A673 (cell line): ENCODE measurements around the gene MTMR2. TPM values are rescaled to one million over a fixed set of nuclear protein-coding genes. Genes with fewer than 3 reads are reported as not detected.

Experiments used
- BruUV-seq: library from RNA; stranded (reverse); fragments of 400-500 nt; replicated peaks from 2 replicates; lab custom pipeline; 2021; lab: Mats Ljungman, UMichigan
- CTCF ChIA-PET: fragments of 300-600 bp; sonication (Branson Sonifier 250); formaldehyde crosslinking; loops from one replicate; lab custom pipeline; 2022; ENCODE audit warnings: antibody characterized with exemption; lab: Charles Lee
- POLR2A ChIA-PET: fragments of 300-600 bp; sonication (Branson Sonifier 250); formaldehyde crosslinking; loops from one replicate; lab custom pipeline; 2022; ENCODE audit warnings: antibody characterized with exemption; ENCODE audit not compliant: low non-redundant PET; lab: Charles Lee
- DNase-seq: peaks from one replicate; pipeline ENCODE4 v3.0.0-alpha.2; 2015; ENCODE audit warnings: low spot score
- H3K27ac ChIP-seq: fragments of 200-600 bp; sonication (generic); 2 replicates; pipeline ENCODE4 v1.5.1; 2016; ENCODE audit warnings: mixed run types, low read depth, mild to moderate bottlenecking, mixed read lengths, antibody characterized with exemption, low read length; ENCODE audit not compliant: poor library complexity, severe bottlenecking
- H3K27me3 ChIP-seq: fragments of 200-600 bp; sonication (generic); replicated peaks from 2 replicates; pipeline ENCODE4 v1.6.1; 2017; ENCODE audit warnings: mixed run types, low read depth, mild to moderate bottlenecking, mixed read lengths, antibody characterized with exemption, low read length; ENCODE audit not compliant: insufficient read depth, poor library complexity
- H3K36me3 ChIP-seq: fragments of 200-600 bp; sonication (generic); 2 replicates; pipeline ENCODE4 v1.6.1; 2016; ENCODE audit warnings: mixed run types, mild to moderate bottlenecking, mixed read lengths, antibody characterized with exemption, low read length; ENCODE audit not compliant: insufficient read depth, poor library complexity, severe bottlenecking
- H3K4me1 ChIP-seq: fragments of 200-600 bp; sonication (generic); 2 replicates; pipeline ENCODE4 v1.6.1; 2017; ENCODE audit warnings: mixed run types, mild to moderate bottlenecking, mixed read lengths, antibody characterized with exemption, low read length; ENCODE audit not compliant: insufficient read depth, poor library complexity, severe bottlenecking
- H3K4me3 ChIP-seq: fragments of 200-600 bp; sonication (generic); 2 replicates; pipeline ENCODE4 v1.5.1; 2016; ENCODE audit warnings: low read depth, mixed run types, mild to moderate bottlenecking, mixed read lengths, low read length; ENCODE audit not compliant: poor library complexity, severe bottlenecking
- H3K9me3 ChIP-seq: fragments of 200-600 bp; sonication (generic); 2 replicates; pipeline ENCODE4 v1.6.1; 2016; ENCODE audit warnings: mixed run types, low read depth, mild to moderate bottlenecking, mixed read lengths, antibody characterized with exemption, low read length; ENCODE audit not compliant: poor library complexity, severe bottlenecking
- CTCF ChIP-seq: fragments of 300-800, 200-600 bp; sonication (generic); conservative IDR thresholded peaks from 2 replicates; pipeline ENCODE4 v1.5.1; 2017; ENCODE audit warnings: low read depth, mild to moderate bottlenecking, antibody characterized with exemption, low read length, moderate library complexity, mixed read lengths
- EZH2 ChIP-seq: fragments of 200-600 bp; sonication (generic); IDR thresholded peaks from 2 replicates; pipeline ENCODE4 v1.6.1; 2017; ENCODE audit warnings: borderline replicate concordance, low read depth, mild to moderate bottlenecking, mixed read lengths, antibody characterized with exemption, low read length; ENCODE audit not compliant: poor library complexity, severe bottlenecking
- intact Hi-C: fragments of 100-400 bp; cut with micrococcal nuclease; formaldehyde crosslinking; loops from one replicate; pipeline ENCODE4 v1.10.0; 2022; ENCODE audit not compliant: unreplicated experiment
- total RNA-seq: library from RNA; stranded (reverse); gene quantifications from 2 replicates; pipeline ENCODE4 v1.2.3, GENCODE V29; 2021

Gene MTMR2
- total RNA-seq, 1 experiment from 2014 or later: 58.6 TPM

GRCh38 chr11:95790933-95791708, 132.8 kb downstream of the MTMR2 start:
- peak; percentile 66 for DNase-seq
- Histone ChIP-seq H3K4me3 (peak overlapping the region; percentile 91), H3K9me3 (no peaks in the 10 kb centered on the region), H3K36me3 (peaks cover 17% of the 10 kb centered on the region), H3K27me3 (no peaks in the 10 kb centered on the region), H3K4me1 (peaks cover 55% of the 10 kb centered on the region), H3K27ac (peak overlapping the region; percentile 97)
- no TSS peak for BruUV-seq
- CTCF ChIA-PET: no interaction called here
- POLR2A ChIA-PET: interaction anchor here (0.6 kb wide), 1 partner anchor 599 kb away, joined by 3 read pairs; the partner anchor contains the start of genes CCDC82 and JRKL
- TF ChIP-seq EZH2 (no peak), CTCF (no peak)
- intact Hi-C loops: loop anchor here (10.0 kb wide), 1 partner anchor 374 kb away; no protein-coding TSS in a partner anchor

- ChIA-PET POLR2A (interaction anchor here (0.6 kb wide), 1 partner anchor 600 kb away, joined by 3 read pairs; the partner anchor contains the start of genes CCDC82 and JRKL), CTCF (interaction anchor here (0.6 kb wide), 1 partner anchor 554 kb away, joined by 5 read pairs; no protein-coding TSS in a partner anchor)
- TF ChIP-seq CTCF: no peak
- Histone ChIP-seq H3K9me3 (no peaks in the 10 kb centered on the region), H3K27ac (peak within 1 kb of the TSS; percentile 97), H3K36me3 (peaks cover 25% of the 10 kb centered on the region), H3K4me1 (peaks cover 47% of the 10 kb centered on the region), H3K27me3 (no peaks in the 10 kb centered on the region), H3K4me3 (peak within 1 kb of the TSS; percentile 91)
- BruUV-seq: no TSS peak
- intact Hi-C loops: loop anchor here (10.0 kb wide), 1 partner anchor 374 kb away; no protein-coding TSS in a partner anchor
- peak; percentile 99 for DNase-seq
These were observed 133.6 kb downstream of the MTMR2 start, which contains the start of gene CEP57 for GRCh38 chr11:95790123-95790932. CEP57 (plus strand) TSS chr11:95790498; CDS start chr11:95790699, 201 bp downstream.

GRCh38 chr11:95789506-95790122, 134.3 kb downstream of the MTMR2 start, which contains the start of gene FAM76B:
FAM76B (minus strand) TSS chr11:95789782; CDS start chr11:95789478, 304 bp downstream.
- TF ChIP-seq EZH2: no peak
- no peak for TF ChIP-seq CTCF
- ChIA-PET CTCF (interaction anchor here (0.6 to 0.7 kb wide), 2 partner anchors 555 to 604 kb away, joined by 4 to 5 read pairs; no protein-coding TSS in a partner anchor), POLR2A (interaction anchor here (0.5 kb wide), 2 partner anchors 39 to 721 kb away, joined by 3 read pairs; no protein-coding TSS in a partner anchor)
- H3K27ac ChIP-seq: peak within 1 kb of the TSS; percentile 97
- peak; percentile 100 for DNase-seq
- H3K4me3 ChIP-seq: peak within 1 kb of the TSS; percentile 91
- H3K36me3 ChIP-seq: peaks cover 32% of the 10 kb centered on the region
- BruUV-seq: no TSS peak
- H3K4me1 ChIP-seq: peaks cover 39% of the 10 kb centered on the region
- no peaks in the 10 kb centered on the region for H3K27me3 ChIP-seq
- no peaks in the 10 kb centered on the region for H3K9me3 ChIP-seq
- intact Hi-C loops: loop anchor here (2.0 to 10.0 kb wide), 2 partner anchors 375 to 603 kb away; no protein-coding TSS in a partner anchor
